DND-41 (cell line): ENCODE measurements around the gene FCHO2.

Experiments
- ATAC-seq: fragments of 200-7000 bp; cut with Tn5 transposase; 3 replicates; pipeline ENCODE4 v1.9.1; 2021; ENCODE audit warnings: low read depth; ENCODE audit not compliant: insufficient read depth
- DNase-seq: peaks from one replicate; pipeline ENCODE4 v3.0.0-alpha.2; 2020
- H2AFZ ChIP-seq: 2 replicates; pipeline ENCODE4 v1.6.0; 2012; ENCODE audit warnings: low read depth, low read length
- H3K27ac ChIP-seq: 2 replicates; pipeline ENCODE4 v1.5.1; 2012; ENCODE audit warnings: low read length, inconsistent platforms
- H3K27me3 ChIP-seq: fragments of 200-600 bp; sonication (generic); 2 replicates; pipeline ENCODE4 v1.6.0; 2012; ENCODE audit warnings: low read length, mild to moderate bottlenecking, inconsistent platforms; ENCODE audit not compliant: insufficient read depth, poor library complexity
- H3K36me3 ChIP-seq: 2 replicates; pipeline ENCODE4 v1.5.1; 2012; ENCODE audit warnings: low read length, inconsistent platforms; ENCODE audit not compliant: insufficient read depth
- H3K4me1 ChIP-seq: 2 replicates; pipeline ENCODE4 v1.5.1; 2012; ENCODE audit warnings: mild to moderate bottlenecking, low read length; ENCODE audit not compliant: insufficient read depth
- H3K4me2 ChIP-seq: 2 replicates; pipeline ENCODE4 v1.6.0; 2012; ENCODE audit warnings: mild to moderate bottlenecking, moderate library complexity, low read length, inconsistent platforms; ENCODE audit not compliant: insufficient read depth
- H3K4me3 ChIP-seq, 2 experiments: fragments of 200-600 bp in 1 of 2; shearing (Covaris generic) in 1 of 2; 2 replicates each; pipeline ENCODE4 v1.5.1; 2012 to 2016; ENCODE audit warnings: inconsistent platforms in 2 of 2, low read length in 2 of 2, mild to moderate bottlenecking in 2 of 2, low read depth in 1 of 2, moderate library complexity in 1 of 2
- H3K79me2 ChIP-seq: 2 replicates; pipeline ENCODE4 v1.6.0; 2012; ENCODE audit warnings: low read length, inconsistent platforms; ENCODE audit not compliant: insufficient read depth
- H3K9ac ChIP-seq: 2 replicates; pipeline ENCODE4 v1.6.0; 2012; ENCODE audit warnings: low read depth, mild to moderate bottlenecking, inconsistent platforms, low read length, moderate library complexity
- H3K9me3 ChIP-seq: 2 replicates; pipeline ENCODE4 v1.5.1; 2012; ENCODE audit warnings: low read length, moderate library complexity, mild to moderate bottlenecking, inconsistent platforms; ENCODE audit not compliant: insufficient read depth, severe bottlenecking
- H4K20me1 ChIP-seq: 2 replicates; pipeline ENCODE4 v1.6.0; 2012; ENCODE audit warnings: low read length; ENCODE audit not compliant: insufficient read depth
- EZH2 ChIP-seq: IDR thresholded peaks from 3 replicates; pipeline ENCODE4 v1.6.1; 2012; ENCODE audit warnings: borderline replicate concordance, low read depth, mild to moderate bottlenecking, moderate library complexity, low read length, inconsistent platforms; ENCODE audit not compliant: severe bottlenecking
- TF ChIP-seq, protein P1 (sequence below): IDR thresholded peaks from 2 replicates; pipeline ENCODE4 v1.5.1; 2012; ENCODE audit warnings: borderline replicate concordance, low read length, moderate library complexity, mild to moderate bottlenecking; ENCODE audit not compliant: poor library complexity, severe bottlenecking; ENCODE audit errors: extremely low read depth

Gene FCHO2

DNA sequence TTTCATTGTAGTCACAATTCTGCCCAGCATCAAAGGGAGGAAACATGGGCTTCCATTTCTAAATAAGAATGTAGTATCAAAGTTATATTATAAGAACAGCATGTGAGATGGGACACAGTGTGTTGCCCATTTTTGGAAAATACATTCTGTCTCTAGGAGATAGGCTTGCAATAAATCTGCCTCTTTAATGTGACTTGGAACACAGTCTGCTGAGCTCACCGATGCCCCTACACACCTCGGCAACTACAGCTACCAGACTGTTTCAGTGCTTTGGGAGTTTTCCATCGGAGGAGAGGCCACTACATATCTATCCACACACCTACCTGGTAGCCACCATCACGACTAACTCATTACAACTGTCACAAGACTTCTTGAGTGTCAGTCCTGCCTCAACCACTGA lies 18.9 kb upstream of the FCHO2 start:
- no peak for TF ChIP-seq EZH2
- TF ChIP-seq, protein P1, sequence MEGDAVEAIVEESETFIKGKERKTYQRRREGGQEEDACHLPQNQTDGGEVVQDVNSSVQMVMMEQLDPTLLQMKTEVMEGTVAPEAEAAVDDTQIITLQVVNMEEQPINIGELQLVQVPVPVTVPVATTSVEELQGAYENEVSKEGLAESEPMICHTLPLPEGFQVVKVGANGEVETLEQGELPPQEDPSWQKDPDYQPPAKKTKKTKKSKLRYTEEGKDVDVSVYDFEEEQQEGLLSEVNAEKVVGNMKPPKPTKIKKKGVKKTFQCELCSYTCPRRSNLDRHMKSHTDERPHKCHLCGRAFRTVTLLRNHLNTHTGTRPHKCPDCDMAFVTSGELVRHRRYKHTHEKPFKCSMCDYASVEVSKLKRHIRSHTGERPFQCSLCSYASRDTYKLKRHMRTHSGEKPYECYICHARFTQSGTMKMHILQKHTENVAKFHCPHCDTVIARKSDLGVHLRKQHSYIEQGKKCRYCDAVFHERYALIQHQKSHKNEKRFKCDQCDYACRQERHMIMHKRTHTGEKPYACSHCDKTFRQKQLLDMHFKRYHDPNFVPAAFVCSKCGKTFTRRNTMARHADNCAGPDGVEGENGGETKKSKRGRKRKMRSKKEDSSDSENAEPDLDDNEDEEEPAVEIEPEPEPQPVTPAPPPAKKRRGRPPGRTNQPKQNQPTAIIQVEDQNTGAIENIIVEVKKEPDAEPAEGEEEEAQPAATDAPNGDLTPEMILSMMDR, result no peak
- H4K20me1 ChIP-seq, result no peaks in the 10 kb centered on the region

DNA sequence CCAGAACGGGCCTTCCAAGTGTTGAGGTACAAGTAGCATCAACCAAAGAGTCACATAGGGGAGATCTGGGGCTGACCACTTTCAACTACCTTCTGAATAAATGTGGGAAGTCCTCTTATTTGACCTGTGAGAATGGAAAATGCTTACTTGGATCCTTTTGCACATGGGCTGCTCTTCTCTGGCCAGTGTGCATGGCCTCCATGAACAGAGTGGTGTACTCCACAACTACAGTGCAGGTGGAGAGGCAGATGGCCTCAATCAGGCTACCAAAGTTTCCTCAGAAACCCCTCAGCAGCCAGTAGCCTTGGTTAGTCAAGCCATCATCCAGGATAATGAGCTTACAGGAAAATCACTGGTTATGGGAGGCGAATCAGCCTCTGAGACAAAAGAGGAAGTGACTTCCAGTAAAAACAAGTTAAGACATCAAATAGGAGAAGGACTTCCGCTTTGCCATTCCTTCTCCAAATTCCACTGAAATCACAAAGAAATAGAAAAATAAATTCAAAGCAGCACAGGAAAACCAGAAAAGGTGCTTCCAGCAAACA lies 18.3 kb upstream of the FCHO2 start:
- Histone ChIP-seq H3K27ac (no peak overlapping the region), H3K9me3 (no peaks in the 10 kb centered on the region), H3K9ac (no peak overlapping the region), H3K4me3 (no peak overlapping the region), H3K36me3 (no peaks in the 10 kb centered on the region), H4K20me1 (no peaks in the 10 kb centered on the region), H3K4me1 (no peaks in the 10 kb centered on the region), H3K27me3 (no peaks in the 10 kb centered on the region), H2AFZ (no peak overlapping the region), H3K4me2 (no peak overlapping the region), H3K79me2 (no peaks in the 10 kb centered on the region)
- DNase-seq, result no peak
- ATAC-seq, result no peak
- no peak for TF ChIP-seq EZH2
- TF ChIP-seq, protein P1, result no peak

More for the DNA sequence above, 18.9 kb upstream of the FCHO2 start:
- Histone ChIP-seq H3K79me2 (no peaks in the 10 kb centered on the region), H3K27ac (no peak overlapping the region), H3K36me3 (no peaks in the 10 kb centered on the region), H3K4me1 (no peaks in the 10 kb centered on the region), H3K4me3 (no peak overlapping the region), H3K4me2 (no peak overlapping the region), H2AFZ (no peak overlapping the region), H3K9ac (no peak overlapping the region), H3K9me3 (no peaks in the 10 kb centered on the region), H3K27me3 (no peaks in the 10 kb centered on the region)
- ATAC-seq, result no peak
- no peak for DNase-seq

DNA sequence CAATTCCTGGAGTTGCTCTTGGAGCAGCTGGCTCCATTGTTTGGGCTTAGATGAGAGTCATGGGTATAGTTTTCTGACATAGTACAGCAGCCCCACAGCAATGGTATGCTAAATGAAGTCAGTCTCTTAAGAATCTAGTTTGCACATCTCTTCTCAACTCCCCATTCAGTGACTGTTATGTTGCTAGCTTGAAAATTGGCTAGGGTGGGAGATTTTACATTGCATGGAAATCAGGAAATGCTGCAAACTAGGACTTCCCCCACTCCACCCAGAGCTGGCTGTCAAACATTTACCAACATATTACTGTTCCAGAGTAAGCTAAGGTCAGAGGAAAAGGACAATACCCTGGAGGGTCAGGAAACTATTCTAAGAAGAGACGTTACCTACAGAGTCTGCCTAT lies 17.6 kb upstream of the FCHO2 start:
- ATAC-seq, result no peak
- Histone ChIP-seq H3K4me3 (no peak overlapping the region), H3K27ac (no peak overlapping the region)

More for the DNA sequence above, 17.6 kb upstream of the FCHO2 start:
- Histone ChIP-seq H3K4me2 (no peak overlapping the region), H2AFZ (no peak overlapping the region), H3K79me2 (no peaks in the 10 kb centered on the region), H4K20me1 (no peaks in the 10 kb centered on the region), H3K9ac (no peak overlapping the region), H3K9me3 (no peaks in the 10 kb centered on the region), H3K27me3 (no peaks in the 10 kb centered on the region), H3K36me3 (no peaks in the 10 kb centered on the region), H3K4me1 (no peaks in the 10 kb centered on the region)
- no peak for TF ChIP-seq EZH2
- TF ChIP-seq, protein P1, result no peak
- DNase-seq, result no peak
